CD14-positive monocyte (primary cell): ENCODE data around the gene ACP7. TPM values are rescaled to one million over a fixed set of nuclear protein-coding genes. Genes with fewer than 3 reads are reported as not detected.

Experiments used
- DNase-seq, 3 donors: peaks; one replicate each; pipeline ENCODE4 v3.0.0-alpha.2; 2011 to 2022
- H2AFZ ChIP-seq: 2 replicates; pipeline ENCODE4 v1.6.0; 2012; ENCODE audit warnings: mild to moderate bottlenecking, low read depth, low read length, inconsistent platforms; ENCODE audit not compliant: insufficient read depth, poor library complexity, severe bottlenecking
- H3K27ac ChIP-seq, 2 donors: 1 replicate in 1 of 2; 2 replicates in 1 of 2; pipeline ENCODE4 v1.5.1; 2012 to 2013; ENCODE audit warnings: low read length in 2 of 2, control low read depth in 1 of 2, inconsistent platforms in 1 of 2, low read depth in 1 of 2, mild to moderate bottlenecking in 1 of 2
- H3K27me3 ChIP-seq, 2 donors: one replicate each; pipeline versions ENCODE4 v1.6.0 to v1.6.1; 2011 to 2013; ENCODE audit warnings: low read length in 2 of 2; ENCODE audit not compliant: control insufficient read depth in 2 of 2, insufficient read depth in 2 of 2
- H3K36me3 ChIP-seq, 2 donors: replicated peaks in 1 of 2; 1 replicate in 1 of 2; 2 replicates in 1 of 2; pipeline versions ENCODE4 v1.5.1 to v1.6.1; 2012 to 2013; ENCODE audit warnings: low read length in 2 of 2, control low read depth in 1 of 2, inconsistent platforms in 1 of 2, mild to moderate bottlenecking in 1 of 2; ENCODE audit not compliant: insufficient read depth in 2 of 2, control insufficient read depth in 1 of 2
- H3K4me1 ChIP-seq, 2 donors: 1 replicate in 1 of 2; 2 replicates in 1 of 2; pipeline versions ENCODE4 v1.5.1 to v1.6.1; 2012 to 2013; ENCODE audit warnings: low read length in 2 of 2, control low read depth in 1 of 2, inconsistent platforms in 1 of 2, mild to moderate bottlenecking in 1 of 2, moderate library complexity in 1 of 2; ENCODE audit not compliant: insufficient read depth in 2 of 2, control insufficient read depth in 1 of 2
- H3K4me2 ChIP-seq: replicated peaks from 2 replicates; pipeline ENCODE3; 2012; ENCODE audit warnings: low read length, moderate library complexity, mild to moderate bottlenecking; ENCODE audit not compliant: poor library complexity, severe bottlenecking; ENCODE audit errors: extremely low read depth
- H3K4me3 ChIP-seq, 3 experiments: fragments of 200-600 bp in 1 of 3; sonication (generic) in 1 of 3; replicated peaks in 1 of 3; 1 replicate in 2 of 3; 2 replicates in 1 of 3; pipeline ENCODE4 v1.5.1; 2011 to 2013; ENCODE audit warnings: low read length in 3 of 3, mild to moderate bottlenecking in 3 of 3, control low read depth in 2 of 3, low read depth in 2 of 3, inconsistent platforms in 1 of 3, moderate library complexity in 1 of 3
- H3K79me2 ChIP-seq: 2 replicates; pipeline ENCODE4 v1.6.0; 2012; ENCODE audit warnings: mild to moderate bottlenecking, control low read depth, inconsistent platforms, low read length, moderate library complexity; ENCODE audit not compliant: insufficient read depth
- H3K9ac ChIP-seq: 2 replicates; pipeline ENCODE4 v1.6.0; 2017; ENCODE audit warnings: low read length, mild to moderate bottlenecking; ENCODE audit not compliant: insufficient read depth, poor library complexity, severe bottlenecking
- H3K9me3 ChIP-seq, 2 donors: replicated peaks in 1 of 2; 1 replicate in 1 of 2; 2 replicates in 1 of 2; pipeline versions ENCODE4 v1.5.1 to v1.6.1; 2012 to 2013; ENCODE audit warnings: low read length in 2 of 2, control low read depth in 1 of 2; ENCODE audit not compliant: control insufficient read depth in 1 of 2, insufficient read depth in 1 of 2
- H4K20me1 ChIP-seq: 2 replicates; pipeline ENCODE4 v1.6.0; 2012; ENCODE audit warnings: mild to moderate bottlenecking, low read length, control low read depth, moderate library complexity; ENCODE audit not compliant: insufficient read depth
- H3K27ac Mint-ChIP-seq, 7 donors: one replicate each; pipeline ENCODE4 v1.8.0; 2020; ENCODE audit warnings: mild to moderate bottlenecking in 7 of 7, mixed read lengths in 7 of 7, moderate library complexity in 6 of 7, inconsistent platforms in 2 of 7
- H3K27me3 Mint-ChIP-seq, 3 donors: one replicate each; pipeline ENCODE4 v1.8.0; 2021 to 2022; ENCODE audit warnings: low read depth in 3 of 3, mild to moderate bottlenecking in 3 of 3, mixed read lengths in 3 of 3, moderate library complexity in 3 of 3, inconsistent platforms in 1 of 3
- H3K36me3 Mint-ChIP-seq, 2 donors: one replicate each; pipeline ENCODE4 v1.8.0; 2020; ENCODE audit warnings: mixed read lengths in 2 of 2, inconsistent platforms in 1 of 2, mild to moderate bottlenecking in 1 of 2
- H3K4me1 Mint-ChIP-seq: one replicate; pipeline ENCODE4 v1.8.0; 2020; ENCODE audit warnings: mild to moderate bottlenecking, mixed read lengths
- H3K4me3 Mint-ChIP-seq, 2 donors: one replicate each; pipeline ENCODE4 v1.8.0; 2020; ENCODE audit warnings: mild to moderate bottlenecking in 2 of 2, mixed read lengths in 2 of 2, moderate library complexity in 1 of 2
- H3K9me3 Mint-ChIP-seq, 7 donors: one replicate each; pipeline ENCODE4 v1.8.0; 2020 to 2022; ENCODE audit warnings: mixed read lengths in 7 of 7, mild to moderate bottlenecking in 6 of 7, moderate library complexity in 6 of 7, inconsistent platforms in 2 of 7
- WGBS: methylation state at CpG from one replicate; pipeline ENCODE4 v1.1.5; 2013; ENCODE audit warnings: missing lambda C conversion rate; ENCODE audit not compliant: insufficient coverage; 5-methylcytosine and 5-hydroxymethylcytosine counted together
- intact Hi-C, 2 donors: fragments of 100-400 bp; cut with micrococcal nuclease; formaldehyde crosslinking; loops; one replicate each; pipeline versions ENCODE4 v1.15.0 to v1.15.1; 2023
- polyA plus RNA-seq, 3 donors: library from polyadenylated mRNA; depleted of rRNA in 1 of 3; unstranded in 2 of 3; stranded (reverse) in 1 of 3; fragments of 300-500 nt in 2 of 3; fragments of >200 nt in 1 of 3; fragmentation: Illumina TruSeq in 2 of 3; gene quantifications; 1 replicate in 2 of 3; 2 replicates in 1 of 3; pipeline ENCODE4 v1.2.3, GENCODE V29; 2012 to 2021
- TF ChIP-seq, protein P1 (sequence below): fragments of 200-600 bp; IDR thresholded peaks from one replicate; pipeline ENCODE4 v1.8.0; 2022; ENCODE audit warnings: antibody characterized with exemption, mild to moderate bottlenecking

The ACP7 gene
- polyA plus RNA-seq, 3 donors = not detected

DNA sequence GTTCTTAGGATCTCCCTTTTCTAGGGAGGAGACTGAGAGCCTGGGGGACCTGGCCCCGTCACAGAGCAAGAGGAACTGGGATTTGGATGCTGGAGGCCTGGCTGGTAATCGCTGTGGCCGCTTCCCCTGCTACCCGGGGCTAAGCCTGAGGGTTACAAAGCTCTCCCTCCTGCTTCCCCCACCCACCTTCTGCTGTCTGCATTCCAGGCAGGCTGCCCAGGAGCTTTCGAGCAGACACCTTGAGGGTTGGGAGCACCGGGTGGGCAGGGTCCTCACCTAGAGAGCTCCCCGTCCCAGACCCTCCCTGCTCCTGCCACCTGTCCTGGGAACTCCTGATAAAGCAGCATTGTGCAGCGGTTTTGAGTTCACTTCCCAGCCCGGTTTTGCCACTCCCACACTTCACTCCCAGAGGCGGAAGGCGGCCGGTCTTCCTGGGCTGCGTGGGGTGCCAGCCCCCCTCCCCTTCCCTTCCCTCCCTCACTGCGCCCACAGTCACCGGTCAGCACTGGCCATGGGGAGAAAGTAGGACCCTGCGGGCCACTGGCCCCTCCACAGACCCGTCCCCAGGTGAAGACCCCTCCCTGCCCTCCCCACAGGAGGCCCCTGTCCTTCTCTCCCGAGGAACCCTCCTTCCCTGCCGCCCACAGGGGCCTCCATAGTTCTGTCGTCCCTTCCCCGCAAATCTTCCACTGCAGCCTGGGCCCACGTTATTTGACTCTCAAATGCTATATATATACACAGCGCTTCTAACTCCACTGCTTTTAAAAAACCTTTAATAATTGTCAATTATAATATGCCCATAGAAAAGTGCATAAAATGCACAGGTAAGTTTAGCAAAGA, 49.5 kb downstream of the ACP7 start:
- H3K4me2 ChIP-seq = peak overlapping the region; percentile 15
- no peaks in the 10 kb centered on the region for H3K9me3 ChIP-seq
- H4K20me1 ChIP-seq = peaks cover 48% of the 10 kb centered on the region
- no peaks in the 10 kb centered on the region for H3K27me3 ChIP-seq
- Mint-ChIP-seq H3K4me1 (peaks cover 33% of the 10 kb centered on the region), H3K4me3 (peak overlapping the region in 1 of 2 donors; percentile 59), H3K36me3 (peaks cover 5 to 6% of the 10 kb centered on the region in 2 donors), H3K9me3 (no peaks in the 10 kb centered on the region), H3K27ac (peak overlapping the region in 2 of 7 donors; percentile 5 to 13), H3K27me3 (no peaks in the 10 kb centered on the region)
- WGBS = 10% methylated on average over 12 of the region's 23 CpGs
- H3K27ac ChIP-seq = peak overlapping the region in 1 of 2 donors; percentile 31
- no peak overlapping the region for H3K4me3 ChIP-seq
- no peak overlapping the region for H2AFZ ChIP-seq
- peaks cover 6 to 13% of the 10 kb centered on the region in 2 donors for H3K4me1 ChIP-seq
- TF ChIP-seq, protein P1, sequence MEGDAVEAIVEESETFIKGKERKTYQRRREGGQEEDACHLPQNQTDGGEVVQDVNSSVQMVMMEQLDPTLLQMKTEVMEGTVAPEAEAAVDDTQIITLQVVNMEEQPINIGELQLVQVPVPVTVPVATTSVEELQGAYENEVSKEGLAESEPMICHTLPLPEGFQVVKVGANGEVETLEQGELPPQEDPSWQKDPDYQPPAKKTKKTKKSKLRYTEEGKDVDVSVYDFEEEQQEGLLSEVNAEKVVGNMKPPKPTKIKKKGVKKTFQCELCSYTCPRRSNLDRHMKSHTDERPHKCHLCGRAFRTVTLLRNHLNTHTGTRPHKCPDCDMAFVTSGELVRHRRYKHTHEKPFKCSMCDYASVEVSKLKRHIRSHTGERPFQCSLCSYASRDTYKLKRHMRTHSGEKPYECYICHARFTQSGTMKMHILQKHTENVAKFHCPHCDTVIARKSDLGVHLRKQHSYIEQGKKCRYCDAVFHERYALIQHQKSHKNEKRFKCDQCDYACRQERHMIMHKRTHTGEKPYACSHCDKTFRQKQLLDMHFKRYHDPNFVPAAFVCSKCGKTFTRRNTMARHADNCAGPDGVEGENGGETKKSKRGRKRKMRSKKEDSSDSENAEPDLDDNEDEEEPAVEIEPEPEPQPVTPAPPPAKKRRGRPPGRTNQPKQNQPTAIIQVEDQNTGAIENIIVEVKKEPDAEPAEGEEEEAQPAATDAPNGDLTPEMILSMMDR = no peak
- intact Hi-C loops = no loop called here
- no peaks in the 10 kb centered on the region for H3K36me3 ChIP-seq
- H3K9ac ChIP-seq = peak overlapping the region; percentile 15
- H3K79me2 ChIP-seq = peaks cover 69% of the 10 kb centered on the region
- no peak for DNase-seq

DNA sequence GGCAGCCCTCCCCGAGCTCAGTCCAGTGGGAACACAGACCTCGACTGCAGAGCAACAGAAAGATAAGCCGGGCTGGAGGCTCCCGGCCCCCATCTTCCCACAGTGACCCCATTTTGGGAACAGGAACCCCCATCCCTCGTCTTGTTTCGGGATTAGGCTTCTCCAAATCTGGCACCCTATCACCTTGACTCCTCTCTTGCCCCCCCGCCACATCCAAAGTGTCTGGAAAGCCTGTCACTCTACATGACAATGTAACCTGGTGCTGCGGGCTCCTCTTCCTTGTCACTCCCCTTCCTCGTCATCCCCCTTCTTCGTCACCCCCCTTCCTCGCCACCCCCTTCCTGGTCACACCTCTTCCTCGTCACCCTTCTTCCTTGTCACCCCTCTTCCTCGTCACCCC, 51.5 kb downstream of the ACP7 start:
- 88% methylated on average over 10 of the region's 13 CpGs for WGBS
- intact Hi-C loops = no loop called here
- H3K9ac ChIP-seq = no peak overlapping the region
- Mint-ChIP-seq H3K4me3 (no peak overlapping the region), H3K9me3 (no peaks in the 10 kb centered on the region), H3K27ac (peak overlapping the region in 1 of 7 donors; percentile 9), H3K4me1 (peaks cover 31% of the 10 kb centered on the region), H3K27me3 (no peaks in the 10 kb centered on the region), H3K36me3 (peaks cover 2 to 6% of the 10 kb centered on the region in 2 donors)
- no peaks in the 10 kb centered on the region for H3K9me3 ChIP-seq
- H4K20me1 ChIP-seq = peaks cover 62% of the 10 kb centered on the region
- no peaks in the 10 kb centered on the region for H3K27me3 ChIP-seq
- no peak overlapping the region for H3K4me2 ChIP-seq
- TF ChIP-seq, protein P1 = no peak
- peaks cover 6 to 13% of the 10 kb centered on the region in 2 donors for H3K4me1 ChIP-seq
- H3K79me2 ChIP-seq = peaks cover 73% of the 10 kb centered on the region
- no peak for DNase-seq
- H3K4me3 ChIP-seq = no peak overlapping the region
- H3K36me3 ChIP-seq = no peaks in the 10 kb centered on the region
- H2AFZ ChIP-seq = no peak overlapping the region
- no peak overlapping the region for H3K27ac ChIP-seq
